HepG2 (cell line): ENCODE results near the gene PSMD8. TPM values are rescaled to one million over a fixed set of nuclear protein-coding genes. Genes with fewer than 3 reads are reported as not detected.

Experiments used
- ATAC-seq: fragments of 200-7000 bp; cut with Tn5 transposase; 3 replicates; pipeline ENCODE4 v1.9.1; 2020; ENCODE audit warnings: mild to moderate bottlenecking, moderate library complexity
- BruUV-seq: library from RNA; stranded (reverse); fragments of 400-500 nt; replicated peaks from 2 replicates; lab custom pipeline; 2021; lab: Mats Ljungman, UMichigan
- CTCF ChIA-PET: fragments of 300-600 bp; formaldehyde crosslinking; extraction: SDS; loops from one replicate; lab custom pipeline; 2021; ENCODE audit warnings: low total read pairs, inconsistent platforms, low intra/inter-chr PET ratio; lab: Yijun Ruan, JAX
- POLR2A ChIA-PET: fragments of 350-600 bp; sonication (Branson Sonifier 250); formaldehyde crosslinking; loops from one replicate; lab custom pipeline; 2020; ENCODE audit warnings: antibody characterized with exemption, inconsistent platforms; lab: Yijun Ruan, JAX
- DNase-seq: peaks from one replicate; pipeline ENCODE4 v3.0.0-alpha.2; 2015; ENCODE audit warnings: low spot score
- FAIRE-seq: peaks from 3 replicates; lab custom pipeline; 2011; peaks lifted over from hg19 to GRCh38; lab: Jason Lieb, UNC
- H2AFZ ChIP-seq: one replicate; pipeline ENCODE4 v1.6.1; 2011; ENCODE audit warnings: low read length, inconsistent platforms
- H3K27ac ChIP-seq: fragments of 300-600 bp; 3 replicates; pipeline ENCODE4 v1.8.0; 2011; ENCODE audit warnings: mixed run types, mild to moderate bottlenecking, mixed read lengths, low read length, inconsistent platforms; ENCODE audit not compliant: insufficient read depth; ENCODE audit errors: extremely low read length
- H3K27me3 ChIP-seq, 2 experiments: fragments of 200-600 bp in 1 of 2; 2 replicates in 1 of 2; 3 replicates in 1 of 2; pipeline versions ENCODE4 v1.6.0 to v1.8.0; 2011; ENCODE audit warnings: low read length in 2 of 2, mild to moderate bottlenecking in 2 of 2, moderate library complexity in 2 of 2, inconsistent platforms in 1 of 2; ENCODE audit not compliant: insufficient read depth in 2 of 2, control insufficient read depth in 1 of 2
- H3K36me3 ChIP-seq, 2 experiments: fragments of 200-600 bp in 1 of 2; replicated peaks in 1 of 2; 2 replicates in 1 of 2; 3 replicates in 1 of 2; pipeline versions ENCODE4 v1.5.1 to v1.8.0; 2011; ENCODE audit warnings: low read length in 2 of 2, inconsistent platforms in 1 of 2; ENCODE audit not compliant: insufficient read depth in 2 of 2, control insufficient read depth in 1 of 2
- H3K4me1 ChIP-seq: 2 replicates; pipeline ENCODE4 v1.5.1; 2012; ENCODE audit warnings: low read length, inconsistent platforms; ENCODE audit not compliant: insufficient read depth
- H3K4me2 ChIP-seq: 2 replicates; pipeline ENCODE4 v1.6.0; 2011; ENCODE audit warnings: low read depth, low read length, inconsistent platforms
- H3K4me3 ChIP-seq, 3 experiments: fragments of 200-600 bp in 1 of 3; sonication (generic), shearing (Covaris generic) in 1 of 3; replicated peaks in 1 of 3; 2 replicates each; pipeline ENCODE4 v1.5.1; 2011 to 2016; ENCODE audit warnings: low read length in 3 of 3, inconsistent platforms in 2 of 3, low read depth in 2 of 3, mild to moderate bottlenecking in 2 of 3, control low read depth in 1 of 3, mixed read lengths in 1 of 3; ENCODE audit not compliant: insufficient read depth in 1 of 3
- H3K79me2 ChIP-seq: one replicate; pipeline ENCODE4 v1.6.1; 2011; ENCODE audit warnings: low read length, inconsistent platforms; ENCODE audit not compliant: insufficient read depth
- H3K9ac ChIP-seq: 2 replicates; pipeline ENCODE4 v1.6.0; 2011; ENCODE audit warnings: mild to moderate bottlenecking, low read depth, low read length, inconsistent platforms; ENCODE audit not compliant: insufficient read depth
- H3K9me3 ChIP-seq: 2 replicates; pipeline ENCODE4 v1.5.1; 2012; ENCODE audit warnings: mild to moderate bottlenecking, low read length
- H4K20me1 ChIP-seq: 2 replicates; pipeline ENCODE4 v1.6.0; 2011; ENCODE audit warnings: inconsistent platforms, mild to moderate bottlenecking, low read length, moderate library complexity; ENCODE audit not compliant: insufficient read depth
- KLF13 ChIP-seq: sonication (generic); formaldehyde crosslinking; IDR thresholded peaks from 2 replicates; pipeline ENCODE4 v1.4.0; 2020; ENCODE audit warnings: mild to moderate bottlenecking, missing genetic modification reagents
- MYC ChIP-seq: sonication (generic); formaldehyde crosslinking; IDR thresholded peaks from 2 replicates; pipeline ENCODE4 v1.9.0; 2021; ENCODE audit warnings: missing genetic modification reagents, borderline replicate concordance
- SYNCRIP ChIP-seq: fragments of 200-400 bp; formaldehyde crosslinking; IDR thresholded peaks from 2 replicates; pipeline ENCODE4 v1.6.1; 2018; ENCODE audit warnings: mild to moderate bottlenecking, low read depth, low read length; ENCODE audit not compliant: insufficient read depth
- TAF15 ChIP-seq: fragments of 200-400 bp; formaldehyde crosslinking; IDR thresholded peaks from one replicate; pipeline ENCODE4 v1.6.1; 2018; ENCODE audit warnings: mild to moderate bottlenecking, low read depth, low read length; ENCODE audit not compliant: poor library complexity, severe bottlenecking
- TARDBP ChIP-seq: sonication (generic); formaldehyde crosslinking; IDR thresholded peaks from 2 replicates; pipeline ENCODE4 v1.8.0; 2022; ENCODE audit warnings: mild to moderate bottlenecking, missing genetic modification reagents
- ZBTB7B ChIP-seq: sonication (generic); formaldehyde crosslinking; IDR thresholded peaks from 2 replicates; pipeline ENCODE4 v1.4.0; 2020; ENCODE audit warnings: missing genetic modification reagents
- ZFP1 ChIP-seq: IDR thresholded peaks from 2 replicates; pipeline ENCODE4 v1.6.1; 2016
- ZFP82 ChIP-seq: sonication (generic); formaldehyde crosslinking; IDR thresholded peaks from 2 replicates; pipeline ENCODE4 v1.5.1; 2020; ENCODE audit warnings: mild to moderate bottlenecking, missing genetic modification reagents, borderline replicate concordance
- ZNF274 ChIP-seq: sonication (generic); formaldehyde crosslinking; IDR thresholded peaks from 2 replicates; pipeline ENCODE4 v1.5.1; 2020; ENCODE audit warnings: mild to moderate bottlenecking, missing genetic modification reagents
- ZNF7 ChIP-seq: IDR thresholded peaks from 2 replicates; pipeline ENCODE4 v1.6.1; 2016; ENCODE audit warnings: missing biosample characterization, missing genetic modification reagents
- ZNF772 ChIP-seq: sonication (generic); formaldehyde crosslinking; IDR thresholded peaks from 2 replicates; pipeline ENCODE4 v1.5.0; 2020; ENCODE audit warnings: mild to moderate bottlenecking, missing genetic modification reagents
- ZNF777 ChIP-seq: sonication (generic); formaldehyde crosslinking; IDR thresholded peaks from 2 replicates; pipeline ENCODE4 v1.4.0; 2020; ENCODE audit warnings: missing genetic modification reagents
- WGBS: methylation state at CpG from one replicate; pipeline ENCODE4 v1.1.6; 2017; ENCODE audit warnings: low lambda C conversion rate; 5-methylcytosine and 5-hydroxymethylcytosine counted together
- in situ Hi-C: cut with HindIII; loops from 2 replicates; pipeline ENCODE4 v1.10.0; 2017; ENCODE audit warnings: low pct_unique_long_range_greater_than_20kb; ENCODE audit not compliant: extremely low pct_ligation_motif_present
- intact Hi-C: fragments of 100-400 bp; cut with micrococcal nuclease; formaldehyde crosslinking; loops from one replicate; pipeline ENCODE4 v1.10.0; 2022; ENCODE audit not compliant: unreplicated experiment
- polyA plus RNA-seq, 8 experiments: library from polyadenylated mRNA; depleted of rRNA in 3 of 8; stranded (reverse) in 7 of 8; unstranded in 1 of 8; fragments of >200 nt; fragmentation: Illumina TruSeq in 4 of 8; extraction: Trizol in 4 of 8; gene quantifications; 2 replicates each; pipeline versions ENCODE4 v1.2.1 to v1.2.3, GENCODE V29; 2011 to 2016; ENCODE audit warnings: low read depth in 4 of 8, missing spikeins in 1 of 8, mixed read lengths in 1 of 8; ENCODE audit not compliant: insufficient read depth in 1 of 8
- total RNA-seq, 5 experiments: library from RNA; depleted of rRNA; stranded (reverse); fragments of >200 nt; fragmentation: Illumina TruSeq; extraction: Trizol; gene quantifications; 2 replicates each; pipeline ENCODE4 v1.2.3, GENCODE V29; 2016; ENCODE audit warnings: low read depth in 1 of 5
- TF ChIP-seq, protein P1 (sequence below): sonication (generic); formaldehyde crosslinking; IDR thresholded peaks from 2 replicates; pipeline ENCODE4 v1.8.1; 2023; ENCODE audit warnings: mild to moderate bottlenecking, missing genetic modification reagents
- TF ChIP-seq, protein P2 (sequence below): sonication (generic); formaldehyde crosslinking; IDR thresholded peaks from 2 replicates; pipeline ENCODE4 v1.5.1; 2020; ENCODE audit warnings: mild to moderate bottlenecking, missing genetic modification reagents, moderate library complexity

PSMD8 gene
- total and polyA plus RNA-seq, 2 of the 13 experiments (the other 11 are each of a cell fraction or from before 2014, with no cell fraction given) = 162 to 296 TPM

DNA sequence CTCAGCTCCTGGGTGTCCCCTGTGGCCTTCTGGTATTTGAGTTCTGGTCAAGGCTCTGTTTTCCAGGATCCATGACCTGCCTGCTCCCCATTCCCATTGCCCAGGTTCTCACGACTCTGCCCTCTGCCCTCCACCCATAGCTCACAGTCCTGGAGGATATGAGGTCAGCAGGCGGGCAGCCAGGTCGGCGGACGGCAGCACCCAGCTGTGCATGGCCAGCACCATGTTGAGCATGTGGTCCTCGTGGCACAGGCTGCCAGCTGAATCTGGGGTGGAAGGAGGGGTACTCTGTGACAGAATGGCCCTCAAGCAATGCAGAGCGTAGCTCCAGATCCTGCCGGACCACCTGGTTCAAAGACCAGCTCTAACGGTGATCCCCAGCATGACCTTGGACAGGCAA lies 46.6 kb downstream of the PSMD8 start:
- intact Hi-C loops = no loop called here
- H3K27me3 ChIP-seq = peaks cover 3 to 40% of the 10 kb centered on the region in 2 experiments; a peak in 4 of 5 replicates
- H3K27ac ChIP-seq = no peak overlapping the region
- no peak overlapping the region for H3K9ac ChIP-seq
- no peak overlapping the region for H3K4me2 ChIP-seq
- H3K36me3 ChIP-seq = no peaks in the 10 kb centered on the region
- no peaks in the 10 kb centered on the region for H3K4me1 ChIP-seq
- ChIA-PET POLR2A (no interaction called here), CTCF (no interaction called here)
- 33% methylated on average over 8 of the region's 9 CpGs for WGBS
- H3K9me3 ChIP-seq = no peaks in the 10 kb centered on the region
- FAIRE-seq (no peak), ATAC-seq (no peak), DNase-seq (no peak)
- no peaks in the 10 kb centered on the region for H4K20me1 ChIP-seq
- in situ Hi-C loops = no loop called here
- TF ChIP-seq, protein P1, sequence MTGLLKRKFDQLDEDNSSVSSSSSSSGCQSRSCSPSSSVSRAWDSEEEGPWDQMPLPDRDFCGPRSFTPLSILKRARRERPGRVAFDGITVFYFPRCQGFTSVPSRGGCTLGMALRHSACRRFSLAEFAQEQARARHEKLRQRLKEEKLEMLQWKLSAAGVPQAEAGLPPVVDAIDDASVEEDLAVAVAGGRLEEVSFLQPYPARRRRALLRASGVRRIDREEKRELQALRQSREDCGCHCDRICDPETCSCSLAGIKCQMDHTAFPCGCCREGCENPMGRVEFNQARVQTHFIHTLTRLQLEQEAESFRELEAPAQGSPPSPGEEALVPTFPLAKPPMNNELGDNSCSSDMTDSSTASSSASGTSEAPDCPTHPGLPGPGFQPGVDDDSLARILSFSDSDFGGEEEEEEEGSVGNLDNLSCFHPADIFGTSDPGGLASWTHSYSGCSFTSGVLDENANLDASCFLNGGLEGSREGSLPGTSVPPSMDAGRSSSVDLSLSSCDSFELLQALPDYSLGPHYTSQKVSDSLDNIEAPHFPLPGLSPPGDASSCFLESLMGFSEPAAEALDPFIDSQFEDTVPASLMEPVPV = no peak
- TF ChIP-seq MYC (CRISPR knock-in tag) = no peak
- TF ChIP-seq, protein P2, sequence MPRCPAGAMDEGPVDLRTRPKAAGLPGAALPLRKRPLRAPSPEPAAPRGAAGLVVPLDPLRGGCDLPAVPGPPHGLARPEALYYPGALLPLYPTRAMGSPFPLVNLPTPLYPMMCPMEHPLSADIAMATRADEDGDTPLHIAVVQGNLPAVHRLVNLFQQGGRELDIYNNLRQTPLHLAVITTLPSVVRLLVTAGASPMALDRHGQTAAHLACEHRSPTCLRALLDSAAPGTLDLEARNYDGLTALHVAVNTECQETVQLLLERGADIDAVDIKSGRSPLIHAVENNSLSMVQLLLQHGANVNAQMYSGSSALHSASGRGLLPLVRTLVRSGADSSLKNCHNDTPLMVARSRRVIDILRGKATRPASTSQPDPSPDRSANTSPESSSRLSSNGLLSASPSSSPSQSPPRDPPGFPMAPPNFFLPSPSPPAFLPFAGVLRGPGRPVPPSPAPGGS (CRISPR knock-in tag) = no peak
- TF ChIP-seq ZFP82 (CRISPR knock-in tag) = no peak
- TF ChIP-seq SYNCRIP = no peak
- no peak for TF ChIP-seq ZNF7 (CRISPR knock-in tag)
- no peak for TF ChIP-seq ZNF777
- no peak for TF ChIP-seq ZBTB7B (CRISPR knock-in tag)
- TF ChIP-seq ZFP1 (CRISPR knock-in tag) = no peak
- no peak for TF ChIP-seq TARDBP (CRISPR knock-in tag)
- no peak for TF ChIP-seq TAF15
- TF ChIP-seq ZNF772 (CRISPR knock-in tag) = no peak
- no peak for TF ChIP-seq KLF13 (CRISPR knock-in tag)
- no peak for TF ChIP-seq ZNF274
- H2AFZ ChIP-seq = no peak overlapping the region
- BruUV-seq = no TSS peak
- H3K4me3 ChIP-seq = no peak overlapping the region
- no peaks in the 10 kb centered on the region for H3K79me2 ChIP-seq
